Activated CD4-positive, CD25-positive, alpha-beta regulatory T cell (primary cell): ENCODE measurements around the gene PRMT3.
"Not testable (repeated sequence)": the region's sequence is repeated elsewhere in the genome, so short reads cannot be mapped to it uniquely, and the experiment has no call there.

Experiments used
- DNase-seq, 4 experiments: peaks; one replicate each; lab custom pipeline; 2025; lab: John Stamatoyannopoulos, UW

Gene PRMT3

DNA sequence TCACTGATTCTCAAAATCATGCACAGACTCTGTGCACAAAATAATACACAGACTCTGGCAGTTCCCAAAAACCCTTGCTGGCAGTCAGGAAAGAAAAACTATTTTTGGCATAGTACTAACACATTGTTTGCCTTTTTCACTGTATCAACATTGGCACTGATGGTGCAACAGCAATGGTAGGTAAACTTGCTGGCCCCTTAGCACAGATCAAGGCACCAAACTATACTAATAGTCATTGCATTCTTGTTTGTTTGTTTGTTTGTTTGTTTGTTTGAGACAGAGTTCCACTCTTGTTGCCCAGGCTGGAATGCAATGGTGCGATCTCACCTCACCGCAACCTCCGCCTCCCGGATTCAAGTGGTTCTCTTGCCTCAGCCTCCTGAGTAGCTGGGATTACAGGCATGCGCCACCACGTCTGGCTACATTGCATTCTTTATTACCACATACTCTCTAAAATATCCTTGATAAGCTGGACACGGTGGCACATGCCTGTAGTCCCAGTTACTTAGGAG lies 130.9 kb downstream of the PRMT3 start:
- no peak for DNase-seq

GRCh38 chr11:20522536-20522935 lies 135.0 kb downstream of the PRMT3 start:
- no peak for DNase-seq

- DNase-seq = no peak
These were observed 142.2 kb downstream of the PRMT3 start for GRCh38 chr11:20529757-20530156.

DNA sequence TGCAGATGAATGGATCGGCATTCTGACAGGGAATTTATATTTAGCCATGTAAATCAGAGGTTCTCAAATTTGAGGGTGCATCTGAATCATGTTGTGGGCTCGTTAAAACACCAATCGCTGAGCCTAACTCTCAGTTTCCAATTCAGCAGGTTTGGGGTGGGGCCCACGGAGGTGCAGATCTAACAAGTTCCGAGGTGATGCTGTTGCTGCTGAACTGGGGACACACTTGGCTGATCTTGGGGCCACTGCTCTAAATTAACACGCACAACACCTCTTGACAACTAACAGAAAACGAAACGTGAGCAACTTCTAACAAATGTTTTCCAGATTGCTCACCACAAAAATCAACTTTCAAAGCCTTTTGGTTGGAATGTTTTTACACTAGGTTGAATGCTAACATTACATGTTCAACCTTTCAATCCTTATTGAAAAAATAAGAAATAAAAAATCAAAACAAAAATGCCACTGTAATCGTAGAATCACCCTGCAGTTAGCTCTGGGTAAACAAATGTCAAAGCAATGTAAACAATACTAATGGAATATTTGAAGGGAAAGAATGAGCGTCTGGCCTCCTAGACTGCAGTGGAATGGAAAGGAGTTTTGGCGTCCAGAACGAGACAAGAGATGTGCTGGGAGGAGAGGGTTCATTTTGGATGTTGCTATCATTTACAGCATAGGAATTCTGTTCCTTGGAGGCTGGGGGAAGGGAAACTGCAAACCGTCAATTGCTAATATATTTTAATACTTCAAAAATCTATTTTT lies 143.6 kb downstream of the PRMT3 start:
- DNase-seq = no peak

GRCh38 chr11:20535271-20535881 lies 147.9 kb downstream of the PRMT3 start:
- DNase-seq = no peak

- no peak for DNase-seq
These were observed 148.8 kb downstream of the PRMT3 start for GRCh38 chr11:20536365-20536764.

DNA sequence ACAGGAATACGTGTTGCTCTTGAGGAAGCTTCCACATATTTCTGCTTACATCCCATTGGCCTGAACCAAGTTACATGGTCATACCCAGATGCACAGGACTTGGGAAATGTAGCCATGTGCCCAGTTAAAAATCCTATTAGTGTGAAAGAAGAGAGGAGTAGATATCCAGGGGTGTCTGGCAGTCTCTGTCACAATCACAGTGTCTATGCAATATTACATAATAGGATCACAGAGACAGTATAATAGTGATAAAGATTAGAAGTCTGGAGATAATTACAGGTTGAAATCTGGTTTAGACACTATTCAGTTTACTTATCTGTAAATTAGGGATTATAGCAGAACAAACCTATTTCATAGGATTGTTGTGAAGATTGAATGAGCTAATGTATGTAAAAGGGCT lies 149.3 kb downstream of the PRMT3 start:
- DNase-seq = no peak

- no peak for DNase-seq
These were observed 154.0 kb downstream of the PRMT3 start for GRCh38 chr11:20541503-20541902.

DNA sequence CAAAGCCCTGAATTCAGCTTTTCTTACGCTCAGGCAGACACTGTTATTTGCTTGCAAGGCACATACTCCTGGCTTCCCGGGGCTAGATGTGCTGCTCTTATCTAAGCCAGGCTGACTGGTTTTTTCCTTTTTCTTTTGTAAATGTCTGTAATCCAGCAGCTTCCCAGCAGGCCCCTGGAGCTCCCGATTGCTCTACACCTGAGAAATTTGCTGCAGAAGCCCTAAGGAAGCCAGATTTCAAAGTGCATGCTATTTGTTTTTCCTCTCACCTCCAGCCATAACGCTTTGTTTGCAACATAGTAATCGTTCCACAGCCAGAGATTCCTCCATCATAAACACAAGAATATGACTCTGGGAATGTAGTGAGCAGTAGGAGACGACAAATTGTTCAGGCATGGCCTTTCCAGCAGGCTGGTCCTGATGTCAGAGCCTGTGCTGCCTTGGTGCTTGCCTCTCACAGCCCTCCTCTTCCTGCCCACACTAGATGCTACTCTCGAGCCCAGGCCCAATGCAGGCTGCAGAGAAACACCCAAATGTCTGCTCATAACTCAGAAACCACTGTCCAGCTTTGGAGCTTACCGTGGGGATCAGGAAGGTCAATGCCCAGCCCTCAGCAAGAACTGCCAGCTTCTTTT lies 157.2 kb downstream of the PRMT3 start:
- no peak for DNase-seq

- no peak for DNase-seq
These were observed 159.9 kb downstream of the PRMT3 start for GRCh38 chr11:20547411-20547810.

GRCh38 chr11:20551096-20551495 lies 163.6 kb downstream of the PRMT3 start:
- DNase-seq = no peak

GRCh38 chr11:20555783-20556182 lies 168.3 kb downstream of the PRMT3 start:
- no peak for DNase-seq

- DNase-seq = not testable (repeated sequence)
These were observed 168.9 kb downstream of the PRMT3 start for GRCh38 chr11:20556396-20556795.

DNA sequence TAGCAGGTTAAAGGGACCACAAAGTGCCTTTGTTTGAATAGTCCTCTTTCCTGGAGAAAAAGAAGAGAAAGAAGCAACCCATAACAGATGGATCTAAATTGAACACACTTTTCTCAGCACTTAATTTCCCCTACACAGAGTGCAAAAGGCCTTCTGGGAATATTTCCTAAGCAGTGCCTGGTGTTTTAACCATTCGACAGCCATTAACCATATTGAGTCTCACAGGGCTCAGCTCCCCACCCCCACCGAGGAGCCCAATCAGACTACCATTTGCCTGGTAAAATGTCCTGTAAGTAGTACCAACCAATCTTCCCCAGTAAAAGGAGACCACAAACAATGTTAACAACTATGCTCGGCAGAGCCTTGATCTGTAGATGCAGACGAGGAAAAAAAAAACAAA lies 171.2 kb downstream of the PRMT3 start:
- DNase-seq = no peak
